ENCODE results near the gene WDR76. TPM values are rescaled to one million over a fixed set of nuclear protein-coding genes. Genes with fewer than 3 reads are reported as not detected.
"Not testable (repeated sequence)": the region's sequence is repeated elsewhere in the genome, so short reads cannot be mapped to it uniquely, and the experiment has no call there.

WDR76 gene
- total RNA-seq, 1 donor from 2014 or later: 0.73 TPM

- DNase-seq (ENCODE audit: low read depth): no peak
- no peaks in the 10 kb centered on the region for H3K4me1 ChIP-seq (ENCODE audit: insufficient read depth, low read length)
- Mint-ChIP-seq H3K27me3 (ENCODE audit: low read depth, unreplicated experiment) (no peaks in the 10 kb centered on the region), H3K27ac (ENCODE audit: unreplicated experiment) (no peak overlapping the region), H3K4me3 (ENCODE audit: unreplicated experiment) (no peak overlapping the region), H3K36me3 (ENCODE audit: low read depth, unreplicated experiment) (no peaks in the 10 kb centered on the region), H3K9me3 (ENCODE audit: unreplicated experiment) (peaks cover 2% of the 10 kb centered on the region), H3K4me1 (ENCODE audit: low read depth, unreplicated experiment) (no peaks in the 10 kb centered on the region)
- peaks cover 9% of the 10 kb centered on the region for H3K36me3 ChIP-seq (ENCODE audit: insufficient read depth, low read length)
- no peak overlapping the region for H3K9ac ChIP-seq (ENCODE audit: low read length)
- no peak overlapping the region for H3K4me2 ChIP-seq (ENCODE audit: low read length)
- H4K20me1 ChIP-seq (ENCODE audit: insufficient read depth, low read length): no peaks in the 10 kb centered on the region
- no peak overlapping the region for H2AFZ ChIP-seq (ENCODE audit: low read depth, low read length)
- FAIRE-seq: no peak
- H3K27me3 ChIP-seq (ENCODE audit: insufficient read depth, low read length): no peaks in the 10 kb centered on the region
- no peak for TF ChIP-seq EZH2 (IDR thresholded peaks at IDR 0.05; ENCODE audit: insufficient read depth, low read length)
- TF ChIP-seq CTCF (IDR thresholded peaks at IDR 0.05; ENCODE audit: insufficient read depth, low read depth, low read length): no peak
- no peak overlapping the region for H3K4me3 ChIP-seq (ENCODE audit: insufficient read depth, low read depth, low read length)
- H3K9me3 ChIP-seq (ENCODE audit: insufficient read depth, low read depth, low read length): no peaks in the 10 kb centered on the region
- H3K79me2 ChIP-seq (ENCODE audit: insufficient read depth, low read length): no peaks in the 10 kb centered on the region
- H3K27ac ChIP-seq (ENCODE audit: low read depth, low read length): no peak overlapping the region
Observed at GRCh38 chr15:43859546-43859945, 32.7 kb downstream of the WDR76 start.

- H3K4me3 Mint-ChIP-seq (ENCODE audit: unreplicated experiment); H2AFZ ChIP-seq (ENCODE audit: low read depth, low read length); H4K20me1 ChIP-seq (ENCODE audit: insufficient read depth, low read length); H3K4me2 ChIP-seq (ENCODE audit: low read length); H3K4me1 Mint-ChIP-seq (ENCODE audit: low read depth, unreplicated experiment); H3K9me3 ChIP-seq (ENCODE audit: insufficient read depth, low read depth, low read length); H3K4me1 ChIP-seq (ENCODE audit: insufficient read depth, low read length); H3K27me3 ChIP-seq (ENCODE audit: insufficient read depth, low read length); H3K79me2 ChIP-seq (ENCODE audit: insufficient read depth, low read length); FAIRE-seq; H3K36me3 Mint-ChIP-seq (ENCODE audit: low read depth, unreplicated experiment); H3K4me3 ChIP-seq (ENCODE audit: insufficient read depth, low read depth, low read length); DNase-seq (ENCODE audit: low read depth); H3K9ac ChIP-seq (ENCODE audit: low read length); H3K27ac Mint-ChIP-seq (ENCODE audit: unreplicated experiment); H3K9me3 Mint-ChIP-seq (ENCODE audit: unreplicated experiment); H3K27me3 Mint-ChIP-seq (ENCODE audit: low read depth, unreplicated experiment); H3K27ac ChIP-seq (ENCODE audit: low read depth, low read length): not testable (repeated sequence)
- H3K36me3 ChIP-seq (ENCODE audit: insufficient read depth, low read length): peaks cover 14% of the 10 kb centered on the region
Observed at GRCh38 chr15:43866636-43867035, 39.8 kb downstream of the WDR76 start.

GRCh38 chr15:43867096-43867495 is 40.3 kb downstream of the WDR76 start:
- Histone ChIP-seq H3K36me3 (ENCODE audit: insufficient read depth, low read length) (peaks cover 16% of the 10 kb centered on the region), H3K9ac (ENCODE audit: low read length) (no peak overlapping the region), H3K79me2 (ENCODE audit: insufficient read depth, low read length) (no peaks in the 10 kb centered on the region), H3K27ac (ENCODE audit: low read depth, low read length) (no peak overlapping the region), H3K27me3 (ENCODE audit: insufficient read depth, low read length) (no peaks in the 10 kb centered on the region), H3K9me3 (ENCODE audit: insufficient read depth, low read depth, low read length) (no peaks in the 10 kb centered on the region), H4K20me1 (ENCODE audit: insufficient read depth, low read length) (no peaks in the 10 kb centered on the region), H3K4me2 (ENCODE audit: low read length) (no peak overlapping the region), H3K4me3 (ENCODE audit: insufficient read depth, low read depth, low read length) (no peak overlapping the region), H2AFZ (ENCODE audit: low read depth, low read length) (no peak overlapping the region), H3K4me1 (ENCODE audit: insufficient read depth, low read length) (no peaks in the 10 kb centered on the region)
- no peaks in the 10 kb centered on the region for H3K27me3 Mint-ChIP-seq (ENCODE audit: low read depth, unreplicated experiment)
- TF ChIP-seq EZH2 (IDR thresholded peaks at IDR 0.05; ENCODE audit: insufficient read depth, low read length) (no peak), CTCF (IDR thresholded peaks at IDR 0.05; ENCODE audit: insufficient read depth, low read depth, low read length) (no peak)
- FAIRE-seq: no peak
- no peaks in the 10 kb centered on the region for H3K36me3 Mint-ChIP-seq (ENCODE audit: low read depth, unreplicated experiment)
- no peak overlapping the region for H3K4me3 Mint-ChIP-seq (ENCODE audit: unreplicated experiment)
- no peaks in the 10 kb centered on the region for H3K9me3 Mint-ChIP-seq (ENCODE audit: unreplicated experiment)
- no peak for DNase-seq (ENCODE audit: low read depth)
- no peaks in the 10 kb centered on the region for H3K4me1 Mint-ChIP-seq (ENCODE audit: low read depth, unreplicated experiment)
- no peak overlapping the region for H3K27ac Mint-ChIP-seq (ENCODE audit: unreplicated experiment)
